Cardiac muscle cell (in vitro differentiated cells and primary cell): Measurements from ENCODE around the gene BEST2. TPM values are rescaled to one million over a fixed set of nuclear protein-coding genes. Genes with fewer than 3 reads are reported as not detected.

Source experiments
- DNase-seq, 2 donors: peaks; one replicate each; pipeline versions ENCODE4 v3.0.0 to v3.0.0-alpha.2; 2010 to 2017; ENCODE audit warnings: low read depth in 1 of 2, low spot score in 1 of 2
- H3K27ac ChIP-seq: fragments of 200-600 bp; sonication (generic); 2 replicates; pipeline ENCODE4 v1.5.1; 2016
- H3K27me3 ChIP-seq: fragments of 200-600 bp; sonication (generic); 2 replicates; pipeline ENCODE4 v1.6.0; 2016; ENCODE audit warnings: control low read depth
- H3K36me3 ChIP-seq: fragments of 200-600 bp; sonication (generic); 2 replicates; pipeline ENCODE4 v1.5.1; 2016; ENCODE audit warnings: control low read depth
- H3K4me1 ChIP-seq: fragments of 200-600 bp; sonication (generic); 2 replicates; pipeline ENCODE4 v1.8.1; 2017; ENCODE audit warnings: low read depth, mild to moderate bottlenecking, mixed run types
- H3K4me3 ChIP-seq: fragments of 200-600 bp; sonication (generic); 2 replicates; pipeline ENCODE4 v1.5.1; 2016; ENCODE audit warnings: mild to moderate bottlenecking
- H3K9me3 ChIP-seq: fragments of 200-600 bp; sonication (generic); 2 replicates; pipeline ENCODE4 v1.5.1; 2017; ENCODE audit warnings: low read depth, mild to moderate bottlenecking, control low read depth
- polyA plus RNA-seq: library from polyadenylated mRNA; unstranded; fragments of >200 nt; fragmentation: Nextera tagmentation; extraction: Ambion mirVana; gene quantifications from 2 replicates; pipeline ENCODE4 v1.2.1, GENCODE V29; 2016
- total RNA-seq: library from RNA; depleted of rRNA; stranded (reverse); fragments of >200 nt; gene quantifications from 2 replicates; pipeline ENCODE4 v1.2.3, GENCODE V29; 2016
- TF ChIP-seq, protein P1 (sequence below): IDR thresholded peaks from 2 replicates; pipeline ENCODE4 v1.5.1; 2012; ENCODE audit warnings: low read depth, mild to moderate bottlenecking, low read length

BEST2 gene
- total and polyA plus RNA-seq, 2 experiments from 2014 or later = not detected

DNA sequence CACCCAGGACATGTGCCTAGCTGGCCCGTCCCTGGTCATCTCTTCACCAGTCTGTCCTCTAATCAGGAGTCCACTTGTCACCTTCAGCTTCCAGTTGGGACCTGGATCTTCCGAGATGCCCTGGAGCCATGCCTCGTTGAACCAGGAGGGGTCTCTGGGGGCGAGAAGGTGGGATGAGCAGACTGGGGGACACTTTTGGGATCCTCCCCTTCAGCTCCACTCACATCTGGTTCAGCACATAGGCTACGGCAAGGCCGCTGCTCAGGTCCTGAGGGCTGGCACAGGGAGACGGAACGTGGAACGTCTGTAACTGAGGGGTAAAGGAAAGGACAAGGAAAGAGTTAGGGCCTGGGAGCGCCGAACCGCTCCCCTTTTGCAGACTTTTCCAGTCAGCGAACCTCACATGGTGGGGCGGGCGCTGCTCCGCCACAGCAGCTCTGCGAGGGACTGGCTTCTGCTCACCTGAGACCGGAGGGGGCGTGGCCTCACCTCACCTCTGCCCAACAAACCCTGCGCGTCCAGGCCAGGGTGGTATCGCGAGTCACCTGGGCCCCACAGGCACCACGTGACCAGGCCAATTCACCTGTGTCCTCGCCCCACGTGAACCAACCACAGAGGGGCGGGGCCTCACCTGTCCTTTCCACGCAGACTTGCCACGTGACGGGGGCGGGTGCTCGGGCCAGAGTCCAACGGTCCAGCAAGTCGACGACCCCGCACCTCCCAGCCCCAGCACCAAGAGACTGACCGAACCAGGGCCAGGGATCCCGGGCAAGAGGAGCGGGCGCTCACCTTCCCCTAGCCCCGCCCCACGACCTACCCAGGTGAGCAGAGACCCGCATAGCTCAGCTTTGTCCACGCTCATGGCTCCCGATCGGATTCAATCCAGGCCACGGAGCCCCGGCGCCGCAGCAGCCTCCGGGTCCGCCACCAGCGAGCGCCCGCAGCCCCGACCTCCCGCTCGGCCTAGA is 23.3 kb downstream of the BEST2 start, which contains the start of gene HOOK2:
HOOK2 (minus strand) TSS at position 965 of the 968 bp plus-strand sequence; CDS start at position 862, 103 bp downstream.
- no peak for DNase-seq

DNA sequence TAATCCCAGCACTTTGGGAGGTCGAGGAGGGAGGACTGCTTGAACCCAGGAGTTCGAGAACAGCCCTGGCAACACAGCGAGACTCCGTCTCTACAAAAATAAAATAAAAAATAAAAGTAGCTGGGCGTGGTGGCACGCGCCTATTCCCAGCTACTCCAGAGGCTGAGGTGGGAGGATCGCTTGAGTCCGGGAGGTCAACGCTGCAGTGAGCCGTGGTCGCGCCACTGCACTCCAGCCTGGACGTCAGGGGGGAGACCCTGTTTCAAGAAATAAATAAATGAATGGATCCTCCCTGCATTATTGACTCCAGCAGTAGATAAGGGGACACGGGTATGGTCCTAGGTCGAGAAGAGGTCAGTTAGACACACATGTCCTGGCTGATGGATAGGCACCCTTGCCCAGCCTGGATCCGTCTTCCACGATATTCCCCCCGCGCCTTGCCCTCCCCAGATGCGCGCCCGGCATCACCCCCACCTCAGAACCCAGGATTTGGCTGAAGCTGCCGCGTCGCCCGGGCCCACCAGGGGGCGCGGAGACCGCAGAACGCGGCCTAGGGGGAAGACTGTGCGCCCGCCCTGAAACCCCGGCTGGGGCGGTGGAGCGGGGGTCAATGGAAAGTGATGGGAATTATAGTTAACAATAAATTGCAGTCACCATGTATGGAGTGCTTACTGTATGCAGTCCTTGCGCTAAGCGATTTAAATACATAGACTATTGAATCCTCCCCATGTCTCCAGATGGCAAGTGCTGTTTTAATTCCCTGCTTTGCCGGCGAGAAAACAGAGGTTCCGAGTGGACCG is 25.8 kb downstream of the BEST2 start:
- Histone ChIP-seq H3K27ac (no peak overlapping the region), H3K4me1 (no peaks in the 10 kb centered on the region)

More for the DNA sequence above, 23.3 kb downstream of the BEST2 start, which contains the start of gene HOOK2:
- TF ChIP-seq, protein P1, sequence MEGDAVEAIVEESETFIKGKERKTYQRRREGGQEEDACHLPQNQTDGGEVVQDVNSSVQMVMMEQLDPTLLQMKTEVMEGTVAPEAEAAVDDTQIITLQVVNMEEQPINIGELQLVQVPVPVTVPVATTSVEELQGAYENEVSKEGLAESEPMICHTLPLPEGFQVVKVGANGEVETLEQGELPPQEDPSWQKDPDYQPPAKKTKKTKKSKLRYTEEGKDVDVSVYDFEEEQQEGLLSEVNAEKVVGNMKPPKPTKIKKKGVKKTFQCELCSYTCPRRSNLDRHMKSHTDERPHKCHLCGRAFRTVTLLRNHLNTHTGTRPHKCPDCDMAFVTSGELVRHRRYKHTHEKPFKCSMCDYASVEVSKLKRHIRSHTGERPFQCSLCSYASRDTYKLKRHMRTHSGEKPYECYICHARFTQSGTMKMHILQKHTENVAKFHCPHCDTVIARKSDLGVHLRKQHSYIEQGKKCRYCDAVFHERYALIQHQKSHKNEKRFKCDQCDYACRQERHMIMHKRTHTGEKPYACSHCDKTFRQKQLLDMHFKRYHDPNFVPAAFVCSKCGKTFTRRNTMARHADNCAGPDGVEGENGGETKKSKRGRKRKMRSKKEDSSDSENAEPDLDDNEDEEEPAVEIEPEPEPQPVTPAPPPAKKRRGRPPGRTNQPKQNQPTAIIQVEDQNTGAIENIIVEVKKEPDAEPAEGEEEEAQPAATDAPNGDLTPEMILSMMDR = no peak
- no peaks in the 10 kb centered on the region for H3K9me3 ChIP-seq
- no peak within 1 kb of the TSS for H3K27ac ChIP-seq
- H3K4me1 ChIP-seq = no peaks in the 10 kb centered on the region
- H3K4me3 ChIP-seq = peak within 1 kb of the TSS; percentile 59
- no peaks in the 10 kb centered on the region for H3K36me3 ChIP-seq
- no peaks in the 10 kb centered on the region for H3K27me3 ChIP-seq

DNA sequence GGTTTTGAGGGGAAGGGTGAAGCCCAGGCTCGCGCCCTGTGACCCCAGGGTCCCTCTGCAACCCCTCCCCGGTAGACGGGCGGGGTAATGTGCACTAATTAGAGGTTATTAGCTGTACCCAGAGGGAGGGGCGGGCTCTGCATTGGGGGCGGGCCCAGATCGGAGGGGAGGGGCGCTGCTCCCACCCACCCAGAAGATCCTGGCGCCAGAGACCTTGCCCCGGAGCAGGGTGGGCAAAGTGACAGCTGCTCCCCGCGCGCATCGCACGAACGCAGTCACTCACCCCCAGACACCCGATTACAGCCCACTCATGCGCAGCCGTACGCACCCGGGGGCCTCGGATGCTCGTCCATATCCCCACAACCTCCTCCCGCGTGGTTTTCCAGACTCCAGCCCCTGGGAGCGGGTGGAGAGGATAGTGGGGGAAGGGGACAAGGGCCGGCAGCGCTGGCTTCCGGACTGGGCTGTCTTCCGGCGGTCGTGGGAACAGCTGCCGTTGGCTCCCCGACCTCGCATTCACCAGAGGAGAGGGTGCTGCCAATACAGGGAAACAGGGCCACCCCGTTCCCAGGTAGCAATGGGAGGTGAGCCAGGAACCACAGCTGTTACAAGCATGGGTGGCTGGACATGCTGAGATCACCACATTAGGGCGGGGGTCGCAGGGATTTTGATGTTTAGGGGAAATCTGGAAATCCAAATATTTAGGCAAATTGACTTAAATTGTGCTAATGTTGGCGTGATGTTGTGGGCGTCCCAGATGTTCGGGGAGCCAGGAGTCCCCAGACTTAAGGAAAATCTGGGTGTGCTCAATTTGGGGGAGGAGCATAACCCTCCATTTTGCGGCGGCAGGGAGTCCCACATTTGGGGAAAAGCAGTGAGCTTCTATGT is 26.7 kb downstream of the BEST2 start:
- no peaks in the 10 kb centered on the region for H3K9me3 ChIP-seq
- TF ChIP-seq, protein P1 = no peak
- DNase-seq = peak; percentile 73 to 93
- peaks cover 5% of the 10 kb centered on the region for H3K4me1 ChIP-seq
- peak overlapping the region; percentile 33 for H3K4me3 ChIP-seq
- peak overlapping the region; percentile 32 for H3K27ac ChIP-seq
- no peaks in the 10 kb centered on the region for H3K36me3 ChIP-seq
- H3K27me3 ChIP-seq = no peaks in the 10 kb centered on the region

More for the DNA sequence above, 25.8 kb downstream of the BEST2 start:
- H3K27me3 ChIP-seq = no peaks in the 10 kb centered on the region
- no peaks in the 10 kb centered on the region for H3K36me3 ChIP-seq
- TF ChIP-seq, protein P1 = peak; percentile 92
- DNase-seq = peak; percentile 83 to 84
- no peaks in the 10 kb centered on the region for H3K9me3 ChIP-seq
- peak overlapping the region; percentile 33 for H3K4me3 ChIP-seq

DNA sequence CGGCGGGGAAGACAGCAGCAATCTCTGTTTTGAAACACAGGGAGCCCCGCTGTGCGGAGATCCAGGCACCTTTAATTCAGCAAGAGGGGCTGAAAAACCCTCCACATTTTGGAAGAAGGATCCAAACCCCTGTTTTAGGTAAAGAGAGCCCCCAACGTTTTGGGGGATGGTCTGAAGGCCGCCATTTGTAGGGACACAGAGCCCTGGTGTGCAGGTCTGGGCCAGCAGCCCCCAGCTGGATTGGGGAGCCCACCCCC is 27.2 kb downstream of the BEST2 start:
- peak overlapping the region; percentile 7 for H3K27ac ChIP-seq
- TF ChIP-seq, protein P1 = no peak

More for the DNA sequence above, 27.2 kb downstream of the BEST2 start:
- H3K36me3 ChIP-seq = no peaks in the 10 kb centered on the region
- peaks cover 10% of the 10 kb centered on the region for H3K4me1 ChIP-seq
- H3K4me3 ChIP-seq = no peak overlapping the region
- H3K27me3 ChIP-seq = no peaks in the 10 kb centered on the region
- no peaks in the 10 kb centered on the region for H3K9me3 ChIP-seq
- DNase-seq = no peak
